ENCODE data around the gene METTL6.

GRCh38 chr3:15368561-15369135, 58.7 kb downstream of the METTL6 start:
- TF ChIP-seq CTCF (IDR thresholded peaks at IDR 0.05): no peak
- no peak for TF ChIP-seq POLR2A (IDR thresholded peaks at IDR 0.05)

Data from heart left ventricle (tissue), 13 donors.